Stimulated activated CD4-positive, alpha-beta T cell treated with anti-CD3 and anti-CD28 coated beads, Interleukin-4, amount 100 ng/mL, for 1 hour (primary cell): ENCODE results near the gene GRK1.

Experiments
- DNase-seq: peaks from one replicate; pipeline ENCODE4 v3.0.0-alpha.2; 2020

GRK1 gene

DNA sequence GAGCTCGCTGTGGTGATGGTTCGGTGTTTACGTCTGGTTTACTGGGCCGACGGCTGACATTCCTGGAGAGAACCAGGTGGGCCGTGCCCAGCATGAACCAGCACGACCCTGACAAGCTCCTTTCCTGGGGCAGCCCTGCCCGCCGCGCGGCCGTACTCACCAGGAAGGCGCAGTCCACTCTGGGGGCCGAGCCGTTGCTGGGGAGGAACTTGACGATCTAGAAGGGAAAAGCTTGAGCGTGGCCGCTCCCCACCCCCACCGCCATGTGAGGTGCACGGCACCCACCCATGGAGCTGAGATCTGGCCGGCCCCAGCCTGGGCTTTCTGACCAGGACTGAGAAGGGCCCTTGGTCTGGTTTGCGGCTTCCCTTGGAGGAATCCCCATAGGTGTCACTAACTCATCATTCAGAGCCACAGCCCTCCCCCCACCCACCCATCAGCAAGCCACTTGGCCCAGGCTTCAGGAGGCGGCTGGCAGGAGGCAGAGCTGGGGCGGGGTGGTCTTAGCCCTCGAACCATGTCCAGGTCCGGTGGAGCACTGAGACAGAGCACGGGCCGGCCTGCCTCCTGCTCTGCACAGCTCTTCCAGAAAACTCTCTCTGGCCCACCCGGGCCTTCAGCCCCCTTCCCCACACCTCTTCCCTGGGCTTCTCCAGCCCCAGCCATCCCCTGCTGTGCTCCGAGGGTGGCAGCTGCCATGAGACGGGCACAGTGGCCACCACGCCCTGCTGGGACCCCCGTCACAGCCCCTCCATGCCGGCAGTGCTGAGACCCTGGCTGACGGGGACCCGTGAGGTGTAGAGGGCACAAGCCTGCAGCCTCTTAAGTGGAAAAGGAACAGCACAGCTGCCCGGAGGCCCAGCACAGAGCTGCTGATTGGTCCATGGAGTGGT is 15.3 kb upstream of the GRK1 start:
- DNase-seq: no peak

DNA sequence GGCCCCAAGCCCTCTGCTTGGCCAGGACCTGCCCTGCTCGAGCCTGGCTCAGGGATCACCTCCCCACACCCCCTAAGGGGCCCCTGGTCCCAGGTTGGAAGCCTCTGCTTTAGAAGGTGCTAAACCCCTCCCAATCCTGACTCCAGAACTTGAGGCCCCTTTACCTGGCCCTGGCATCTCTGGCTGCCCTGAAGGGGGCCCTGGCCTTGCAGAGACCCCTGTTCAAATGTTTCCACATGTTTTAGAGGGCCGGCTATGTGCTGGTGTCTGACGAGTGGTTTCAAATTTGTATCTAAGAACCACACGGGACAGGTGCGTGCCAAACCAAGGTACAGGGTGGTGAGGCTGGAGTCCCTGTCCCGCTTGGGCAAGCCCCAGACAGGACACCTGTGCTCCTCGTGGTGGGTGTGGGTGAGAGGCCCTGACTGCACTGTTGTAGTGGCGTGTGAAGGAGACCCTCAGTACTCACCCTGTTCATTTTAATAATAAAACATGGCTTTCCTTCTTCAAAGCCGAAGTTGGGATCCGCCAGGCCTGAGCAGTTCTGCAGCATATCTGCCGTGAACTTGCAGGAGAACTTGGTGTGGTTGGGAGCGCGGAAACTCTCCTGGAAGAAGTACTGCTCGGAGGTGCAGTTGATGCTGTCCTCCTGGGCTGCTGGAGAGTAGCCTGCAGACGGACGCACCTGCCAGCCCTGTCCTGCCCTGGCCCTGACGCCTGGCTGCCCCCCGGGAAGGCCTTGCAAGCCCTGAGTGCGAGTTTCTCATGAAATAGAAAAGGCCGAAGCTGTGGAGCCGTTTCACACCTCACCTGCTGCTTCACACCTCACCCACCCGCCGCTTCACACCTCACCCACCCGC is 14.4 kb upstream of the GRK1 start:
- no peak for DNase-seq

DNA sequence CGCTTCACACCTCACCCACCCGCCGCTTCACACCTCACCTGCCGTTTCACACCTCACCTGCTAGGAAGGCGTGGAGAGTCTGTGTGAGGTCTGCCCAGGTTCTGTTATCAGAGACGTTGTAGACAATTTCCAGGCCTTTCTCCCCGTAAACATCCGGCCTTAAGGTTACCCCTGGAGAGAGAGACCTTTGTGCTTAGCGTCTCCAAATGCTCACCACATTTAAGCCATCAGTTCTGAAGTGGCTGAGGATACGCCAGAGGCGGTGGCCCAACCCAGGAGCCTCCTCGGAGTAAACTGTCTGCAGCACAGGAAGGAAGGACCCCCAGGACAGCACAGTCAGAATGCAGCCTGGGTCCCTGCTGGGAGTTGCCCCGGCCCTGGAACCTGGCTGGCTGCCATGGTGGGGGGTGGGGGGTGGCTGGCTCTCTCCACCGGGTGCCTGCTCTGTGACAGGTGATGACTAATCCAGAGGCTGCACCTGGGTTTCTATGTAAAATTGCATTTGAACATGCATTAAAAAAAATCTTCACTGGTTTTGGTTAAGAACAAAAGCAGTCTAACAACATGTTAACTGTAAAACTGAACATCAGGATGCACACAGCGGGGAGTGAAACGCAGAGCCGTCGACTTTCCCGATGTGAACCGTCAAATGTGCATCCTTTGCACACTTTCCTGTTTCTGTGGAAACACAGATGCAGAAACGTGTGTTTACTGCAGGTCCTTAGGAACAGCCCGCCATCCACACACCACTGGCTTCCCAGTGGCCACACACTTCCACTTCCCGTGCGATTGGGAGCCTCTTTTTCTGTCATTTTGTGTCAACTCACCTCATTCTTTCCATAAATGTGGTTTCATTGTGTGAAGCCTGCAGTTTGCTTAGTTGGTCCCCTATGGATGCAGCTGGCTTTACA is 13.5 kb upstream of the GRK1 start:
- DNase-seq: no peak

DNA sequence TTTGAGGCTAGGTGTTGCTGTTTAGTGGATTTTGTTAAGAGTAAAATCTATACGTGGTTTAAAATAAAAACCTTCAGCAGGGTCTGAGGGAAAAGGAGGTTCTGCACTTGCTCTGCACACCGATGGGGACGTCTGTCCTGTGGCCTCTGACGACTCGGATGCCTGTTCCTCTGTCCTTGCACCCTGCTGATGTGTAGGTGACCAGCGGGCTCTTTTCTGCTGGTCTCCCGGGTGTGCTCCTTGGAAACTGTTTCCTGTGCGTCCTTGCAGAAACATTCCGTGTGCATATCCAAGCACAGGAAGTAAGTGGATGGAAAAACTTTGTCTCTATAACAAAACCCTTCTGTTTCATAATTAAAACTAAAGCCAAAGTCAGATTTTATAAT is 12.9 kb upstream of the GRK1 start:
- DNase-seq: no peak

DNA sequence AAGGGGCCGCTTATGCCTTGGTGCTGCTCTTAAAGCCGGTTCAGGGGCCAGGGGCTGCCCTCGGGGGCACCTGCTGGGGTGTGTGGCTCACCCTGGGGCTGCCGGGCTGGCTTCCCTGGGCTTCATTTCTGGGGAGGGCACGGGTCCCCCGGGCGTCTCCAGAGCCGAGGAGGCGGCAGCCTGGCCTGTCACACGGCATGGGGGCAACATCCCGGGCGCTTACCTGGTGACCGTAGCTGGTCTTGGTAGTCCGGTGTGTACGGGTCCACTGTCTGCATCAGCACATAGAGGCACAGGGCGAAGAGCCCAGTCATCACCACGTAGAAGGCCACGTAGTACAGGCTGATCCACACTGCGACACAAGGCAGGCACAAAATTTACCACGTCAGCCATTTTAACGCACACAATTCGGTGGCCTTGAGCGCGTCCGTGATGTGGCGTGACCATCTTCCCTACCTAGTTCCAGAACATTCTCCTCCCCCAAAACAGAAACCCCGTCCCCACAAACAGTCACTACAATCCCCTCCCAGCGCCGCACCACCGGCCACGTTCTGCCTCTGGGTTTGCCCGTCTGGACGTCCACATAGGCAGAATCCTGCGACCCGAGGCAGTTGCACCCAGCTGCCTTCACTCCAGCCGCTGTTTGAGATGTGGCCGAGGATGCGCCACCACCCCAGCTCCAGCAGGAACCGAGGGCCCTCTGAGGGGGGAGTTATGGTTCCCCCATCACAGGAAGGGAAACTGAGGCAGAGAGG is 12.3 kb upstream of the GRK1 start:
- no peak for DNase-seq

DNA sequence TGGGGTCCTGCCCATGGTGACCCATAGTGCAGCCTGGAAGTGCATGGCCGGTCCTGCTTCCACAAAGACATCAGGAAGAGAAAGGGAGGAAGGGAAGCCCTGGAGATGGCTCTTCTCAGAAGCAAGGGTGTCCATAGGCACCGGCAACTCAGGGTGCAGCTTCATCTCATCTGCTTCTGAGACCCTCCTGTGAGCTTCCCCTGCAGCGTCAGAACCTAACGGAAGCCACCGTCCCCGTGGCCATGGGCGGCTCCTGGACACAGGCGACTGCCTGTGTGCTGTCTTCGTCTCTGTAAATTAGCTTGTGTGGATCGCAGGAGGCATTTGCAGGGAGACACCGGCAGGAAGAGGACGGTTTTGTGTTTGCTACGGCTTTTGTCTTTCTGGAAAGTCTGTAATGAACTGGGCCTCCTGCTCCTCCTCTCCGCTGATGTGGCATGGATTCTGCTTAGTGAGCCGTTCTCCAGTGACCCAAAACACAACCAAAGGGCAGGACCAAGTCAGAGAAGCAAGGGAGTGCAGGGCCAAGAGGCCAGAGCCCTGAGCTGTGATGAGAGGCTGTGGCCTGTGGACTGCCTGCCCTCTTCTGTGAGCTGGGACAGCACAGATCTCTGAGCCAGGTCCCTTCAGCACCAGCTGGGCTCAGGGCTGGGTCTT is 11.5 kb upstream of the GRK1 start:
- DNase-seq: no peak

DNA sequence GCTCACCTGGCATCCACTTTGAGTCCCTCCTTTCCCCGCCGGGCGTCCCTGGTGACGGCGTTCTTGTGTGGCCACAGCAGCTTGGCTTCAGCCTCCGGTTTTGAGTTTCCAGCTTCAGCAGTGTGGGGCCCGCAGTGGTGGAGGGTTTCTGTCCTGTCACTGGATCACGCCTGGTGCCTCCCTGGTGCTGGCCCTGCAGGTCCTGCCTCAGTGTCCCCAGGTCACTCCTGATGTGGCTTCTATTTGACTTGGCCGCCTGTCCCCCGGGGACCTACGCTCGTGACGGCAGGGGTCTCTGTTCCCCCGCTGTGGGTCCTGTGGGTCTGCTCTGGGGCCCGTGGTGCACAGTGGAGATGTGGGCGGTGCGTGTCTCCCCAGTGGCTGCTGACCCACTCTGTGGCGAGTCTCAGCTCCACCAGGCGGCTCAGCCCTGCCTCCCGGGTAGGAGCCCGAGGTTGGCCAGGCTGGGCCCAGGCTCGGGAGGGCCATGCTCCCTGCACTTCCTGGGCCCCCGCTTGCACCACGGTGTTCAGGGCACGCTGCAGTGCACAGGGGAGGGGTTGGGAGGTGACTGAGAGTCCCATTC is 10.9 kb upstream of the GRK1 start:
- no peak for DNase-seq

DNA sequence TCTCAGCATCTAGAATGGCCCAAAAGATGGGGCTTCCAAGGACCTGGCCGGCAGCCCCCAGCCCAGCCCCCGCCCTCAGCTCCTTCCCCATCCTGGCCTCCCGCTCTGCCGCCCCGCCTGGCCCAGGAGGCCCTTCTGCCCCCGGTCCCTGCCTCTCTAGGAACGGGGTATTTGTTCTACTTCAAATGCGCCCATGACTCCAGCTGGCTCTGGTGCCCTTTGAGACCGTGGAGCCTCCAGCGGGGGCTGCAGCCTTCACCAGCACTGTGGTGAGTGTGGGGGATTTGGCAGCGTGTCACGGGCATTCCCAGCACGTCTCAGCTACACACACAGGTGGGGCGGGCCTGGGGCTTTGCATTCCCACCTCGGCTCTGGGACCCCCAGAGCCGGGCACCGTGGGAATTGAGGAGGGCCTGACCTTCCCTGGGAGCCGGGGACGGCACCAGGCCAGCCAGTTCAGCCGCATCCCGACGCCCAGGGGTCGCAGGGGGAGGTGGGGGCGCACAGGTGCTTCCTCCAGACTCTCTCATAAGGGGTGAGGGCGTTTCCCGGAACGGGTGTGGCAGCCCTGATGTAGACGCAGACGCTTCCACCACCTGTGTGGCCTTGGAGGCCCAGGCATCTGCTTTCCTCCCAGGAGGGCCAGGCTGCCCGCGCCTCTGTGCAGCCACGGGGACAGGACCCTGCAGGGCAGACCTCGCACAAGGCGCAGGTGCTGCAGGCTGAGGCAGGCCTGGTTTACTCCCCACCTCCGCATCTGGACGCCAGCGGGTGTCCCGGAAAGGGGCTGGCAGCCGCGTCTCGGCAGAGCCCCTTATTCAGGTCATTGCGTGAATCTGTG is 10.0 kb upstream of the GRK1 start:
- no peak for DNase-seq

DNA sequence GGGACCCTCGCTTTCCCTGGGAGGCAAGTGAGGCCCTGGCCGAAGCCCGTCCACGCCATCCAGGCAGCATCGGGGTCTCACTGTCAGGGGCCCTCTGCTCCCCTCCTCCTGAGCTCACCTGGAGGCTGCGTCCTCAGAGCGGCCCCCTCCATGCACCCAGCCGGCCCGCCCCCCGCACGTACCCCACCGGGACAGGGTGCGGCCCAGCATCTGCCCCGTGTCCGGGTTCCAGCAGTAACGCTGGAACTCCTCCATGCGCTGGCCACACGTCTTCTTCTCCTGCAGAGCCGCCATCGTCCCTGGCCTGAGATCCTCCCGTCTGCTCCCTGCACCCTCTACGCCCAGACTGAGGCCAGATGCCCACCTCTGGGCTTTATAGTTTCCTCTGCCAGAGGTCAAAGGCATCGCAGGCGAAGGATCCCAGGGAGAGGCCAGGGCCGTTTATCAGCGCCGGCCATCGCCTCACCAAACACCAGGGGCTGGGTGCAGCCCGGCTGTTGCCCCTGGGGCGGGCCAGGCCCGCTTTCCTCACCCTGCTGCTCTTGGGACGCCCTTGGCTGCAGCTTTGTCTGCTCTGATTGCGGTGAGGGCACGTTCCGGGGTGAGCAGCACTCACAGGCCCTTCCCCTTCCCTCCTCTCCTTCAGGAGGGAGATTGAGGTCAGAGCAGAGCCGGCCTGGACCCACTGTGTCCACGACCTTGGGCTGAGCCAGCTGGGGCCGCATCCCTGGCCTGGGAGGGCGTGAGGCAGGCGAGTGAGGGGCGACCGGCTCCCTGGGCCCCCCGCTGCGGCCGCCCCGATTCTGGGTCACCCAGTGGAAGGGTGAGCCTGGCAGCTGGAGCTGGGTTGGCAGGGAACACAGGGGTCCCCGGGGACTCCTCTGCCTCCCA is 8.9 kb upstream of the GRK1 start, which contains the start of gene ATP4B:
ATP4B (minus strand) TSS at position 348 of the 891 bp plus-strand sequence; CDS start at position 294, 54 bp downstream.
- no peak for DNase-seq

DNA sequence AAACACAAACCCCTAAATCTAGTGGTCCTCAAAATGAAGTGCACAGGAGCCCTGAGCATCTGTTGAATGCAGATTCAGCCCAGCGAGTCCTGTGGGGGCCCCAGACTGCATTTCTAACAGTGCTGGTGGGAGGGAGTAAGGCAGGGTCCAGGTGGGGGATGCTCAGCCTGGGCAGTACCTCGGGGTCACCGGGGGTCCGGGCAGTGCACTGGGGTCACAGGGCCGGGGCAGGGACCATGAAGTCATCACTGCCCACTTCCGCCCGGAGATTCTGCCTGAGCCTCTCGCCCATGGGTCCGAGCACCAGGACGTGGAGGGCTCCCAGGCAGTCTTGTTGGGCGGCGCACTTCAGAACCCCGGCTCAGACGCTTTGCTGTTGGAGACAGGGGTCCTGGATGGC is 8.2 kb upstream of the GRK1 start:
- no peak for DNase-seq

DNA sequence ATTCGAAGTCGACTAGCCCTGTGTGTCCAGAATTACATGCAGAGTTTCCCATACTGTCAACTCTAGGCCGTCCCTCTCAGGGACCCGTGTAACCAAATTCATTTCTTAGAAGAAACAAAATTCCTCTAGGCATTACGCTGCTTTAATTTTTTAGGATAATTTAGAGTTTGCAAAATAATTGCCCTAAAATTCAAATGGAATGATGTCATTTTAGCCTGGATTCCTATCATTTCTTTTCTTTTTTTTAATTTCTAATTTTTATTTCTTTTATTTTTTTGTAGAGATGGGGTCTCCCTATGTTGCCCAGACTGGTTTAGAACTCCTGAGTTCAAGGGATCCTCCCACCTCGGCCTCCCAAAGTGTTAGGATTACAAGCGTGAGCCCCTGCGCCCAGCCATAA is 7.7 kb upstream of the GRK1 start:
- no peak for DNase-seq

DNA sequence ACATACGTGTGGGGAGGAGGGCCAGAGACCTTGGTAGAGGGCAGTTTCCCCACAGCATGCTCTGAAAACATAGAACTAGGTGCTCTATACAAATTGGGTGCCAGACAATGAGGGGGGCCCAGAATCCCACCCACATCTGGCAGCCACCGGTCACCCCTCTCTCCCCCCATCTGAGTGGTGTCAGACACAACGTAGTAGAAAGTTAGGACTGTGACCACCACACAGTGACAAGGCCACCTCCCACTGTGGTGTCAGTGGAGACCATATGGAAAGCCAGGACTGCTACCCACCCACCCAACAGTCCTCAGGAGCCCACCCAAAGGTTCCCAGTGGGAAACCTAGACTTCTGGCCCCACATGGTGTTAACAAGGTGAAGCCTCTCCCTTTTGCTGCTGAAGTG is 7.0 kb upstream of the GRK1 start:
- DNase-seq: no peak

DNA sequence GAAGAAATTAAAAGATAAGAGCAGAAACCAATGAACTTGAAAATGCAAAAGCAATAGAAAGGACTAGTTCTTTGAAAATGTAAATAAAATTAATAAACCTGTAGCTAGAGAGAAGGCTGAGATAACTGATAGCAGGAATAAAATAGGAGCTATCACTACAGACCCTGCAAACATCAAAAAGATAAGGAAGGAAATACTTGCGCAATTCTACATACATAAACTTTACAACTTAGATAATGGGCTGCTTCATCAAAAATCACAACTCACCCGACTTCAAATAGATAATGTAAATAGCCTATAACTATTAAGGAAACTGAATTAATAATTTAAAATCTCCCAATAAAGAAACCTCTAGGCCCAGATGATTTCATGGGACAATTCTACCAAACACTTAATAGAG is 5.5 kb upstream of the GRK1 start:
- no peak for DNase-seq

DNA sequence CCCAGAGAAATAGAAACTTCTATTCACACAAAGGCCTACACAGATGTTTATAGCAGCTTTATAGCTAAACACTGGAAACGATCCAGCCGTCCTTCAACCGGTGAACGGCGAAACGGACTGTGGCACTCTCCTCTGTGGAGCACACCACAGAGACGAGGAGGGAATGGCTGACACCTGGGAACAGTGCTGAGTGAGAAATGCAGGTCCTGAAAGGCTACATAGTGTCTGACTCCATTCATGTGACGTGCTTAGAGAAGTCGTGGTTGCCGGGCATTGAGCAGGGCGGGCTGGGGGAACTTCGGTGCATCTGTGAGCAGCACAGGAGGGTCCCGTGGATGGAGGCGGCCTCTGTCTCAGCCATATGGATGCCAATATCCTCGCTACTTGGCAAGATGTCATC is 3.1 kb upstream of the GRK1 start:
- no peak for DNase-seq

DNA sequence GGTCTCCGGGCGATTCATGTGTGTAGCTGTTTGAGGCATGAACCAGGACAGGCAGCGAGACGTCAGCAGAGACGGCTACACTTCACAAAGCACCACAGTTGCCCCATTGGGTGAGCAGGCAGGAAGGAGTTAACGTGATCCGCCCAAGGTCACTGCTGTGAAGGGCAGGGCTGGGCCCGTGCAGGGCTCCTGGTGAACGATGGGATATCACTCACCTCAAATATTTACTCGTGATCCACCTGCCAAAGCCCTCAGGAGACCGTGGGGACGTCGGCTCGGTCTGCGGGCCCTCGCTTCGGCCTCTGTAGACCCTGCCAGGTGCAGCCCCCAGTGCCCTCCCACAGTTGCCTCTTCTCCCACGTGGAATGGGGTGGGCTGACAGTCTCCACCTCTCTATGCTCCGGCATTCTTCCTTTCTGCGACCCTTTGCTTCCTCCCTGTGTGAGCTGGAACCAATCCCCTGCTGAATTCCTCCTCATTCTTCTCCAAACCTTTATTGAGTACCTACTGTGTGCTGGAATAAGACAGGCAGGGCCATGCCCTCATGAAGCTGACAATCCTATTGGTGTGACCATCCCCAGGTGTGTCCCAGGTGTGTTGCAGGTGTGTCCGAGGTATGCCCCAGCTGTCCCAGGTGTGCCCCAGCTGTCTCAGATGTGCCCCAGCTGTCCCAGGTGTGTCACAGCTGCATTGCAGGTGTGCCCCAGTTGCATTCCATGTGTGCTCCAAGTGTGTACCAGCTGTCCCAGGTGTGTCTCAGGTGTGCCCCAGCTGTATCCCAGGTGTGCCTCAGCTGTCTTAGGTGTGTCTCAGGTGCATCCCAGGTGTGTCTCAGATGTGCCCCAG is 2.0 kb upstream of the GRK1 start:
- no peak for DNase-seq

DNA sequence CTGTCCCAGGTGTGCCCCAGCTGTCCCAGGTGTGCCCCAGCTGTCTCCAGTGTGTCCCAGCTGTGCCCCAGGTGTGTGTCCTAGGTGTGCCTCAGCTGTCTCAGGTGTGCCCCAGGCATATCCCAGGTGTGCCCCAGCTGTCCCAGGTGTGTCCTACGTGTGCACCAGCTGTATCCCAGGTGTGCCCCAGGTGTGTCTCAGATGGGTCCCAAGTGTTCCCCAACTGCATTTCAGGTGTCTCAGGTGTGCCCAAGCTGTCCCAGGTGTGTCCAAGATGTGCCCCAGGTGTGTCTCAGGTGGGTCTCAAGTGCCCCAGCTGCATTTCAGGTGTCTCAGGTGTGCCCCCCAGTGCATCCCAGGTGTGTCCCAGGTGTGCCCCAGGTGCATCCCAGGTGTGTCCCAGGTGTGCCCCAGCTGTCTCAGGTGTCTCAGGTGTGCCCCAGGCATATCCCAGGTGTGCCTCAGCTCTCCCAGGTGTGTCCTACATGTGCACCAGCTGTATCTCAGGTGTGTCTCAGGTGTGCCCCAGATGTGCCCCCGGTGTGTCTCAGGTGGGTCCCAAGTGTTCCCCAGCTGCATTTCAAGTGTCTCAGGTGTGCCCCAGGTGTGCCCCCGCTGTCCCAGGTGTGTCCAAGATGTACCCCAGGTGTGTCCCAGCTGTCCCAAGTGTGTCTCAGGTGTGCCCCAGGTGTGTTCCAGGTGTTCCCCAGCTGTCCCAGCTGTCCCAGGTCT is 1.3 kb upstream of the GRK1 start:
- DNase-seq: no peak

DNA sequence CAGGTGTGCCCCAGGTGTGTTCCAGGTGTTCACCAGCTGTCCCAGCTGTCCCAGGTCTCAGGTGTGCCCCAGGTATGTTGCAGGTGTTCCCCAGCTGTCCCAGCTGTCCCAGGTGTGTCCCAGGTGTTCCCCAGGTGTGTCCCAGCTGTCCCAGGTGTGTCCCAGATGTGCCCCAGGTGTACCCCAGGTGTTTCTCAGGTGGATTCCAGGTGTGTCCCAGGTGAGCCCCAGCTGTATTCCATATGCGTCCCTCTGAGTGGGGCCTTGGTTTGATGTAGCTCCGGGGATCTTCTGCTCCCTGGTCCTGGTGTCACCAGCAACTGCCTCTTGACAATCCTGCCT is 719 bp upstream of the GRK1 start:
- no peak for DNase-seq
